B cell (primary cell): ENCODE results near the gene ZNF140.

Experiments
- EZH2 ChIP-seq: IDR thresholded peaks from 2 replicates; pipeline ENCODE4 v1.6.1; 2012; ENCODE audit warnings: borderline replicate concordance, low read depth, mild to moderate bottlenecking, moderate library complexity, low read length; ENCODE audit not compliant: insufficient read depth, poor library complexity, severe bottlenecking
- TF ChIP-seq, protein P1 (sequence below): fragments of 200-600 bp; IDR thresholded peaks from one replicate; pipeline ENCODE4 v1.8.0; 2022; ENCODE audit warnings: antibody characterized with exemption, mild to moderate bottlenecking

- TF ChIP-seq, protein P1, sequence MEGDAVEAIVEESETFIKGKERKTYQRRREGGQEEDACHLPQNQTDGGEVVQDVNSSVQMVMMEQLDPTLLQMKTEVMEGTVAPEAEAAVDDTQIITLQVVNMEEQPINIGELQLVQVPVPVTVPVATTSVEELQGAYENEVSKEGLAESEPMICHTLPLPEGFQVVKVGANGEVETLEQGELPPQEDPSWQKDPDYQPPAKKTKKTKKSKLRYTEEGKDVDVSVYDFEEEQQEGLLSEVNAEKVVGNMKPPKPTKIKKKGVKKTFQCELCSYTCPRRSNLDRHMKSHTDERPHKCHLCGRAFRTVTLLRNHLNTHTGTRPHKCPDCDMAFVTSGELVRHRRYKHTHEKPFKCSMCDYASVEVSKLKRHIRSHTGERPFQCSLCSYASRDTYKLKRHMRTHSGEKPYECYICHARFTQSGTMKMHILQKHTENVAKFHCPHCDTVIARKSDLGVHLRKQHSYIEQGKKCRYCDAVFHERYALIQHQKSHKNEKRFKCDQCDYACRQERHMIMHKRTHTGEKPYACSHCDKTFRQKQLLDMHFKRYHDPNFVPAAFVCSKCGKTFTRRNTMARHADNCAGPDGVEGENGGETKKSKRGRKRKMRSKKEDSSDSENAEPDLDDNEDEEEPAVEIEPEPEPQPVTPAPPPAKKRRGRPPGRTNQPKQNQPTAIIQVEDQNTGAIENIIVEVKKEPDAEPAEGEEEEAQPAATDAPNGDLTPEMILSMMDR = no peak
- no peak for TF ChIP-seq EZH2
Observed at GRCh38 chr12:133107121-133107520, 26.4 kb downstream of the ZNF140 start.
